Activated gamma-delta T cell (primary cell): Measurements from ENCODE around the gene EFCAB6.

Experiments used
- DNase-seq: peaks from one replicate; lab custom pipeline; 2025; lab: John Stamatoyannopoulos, UW

EFCAB6 gene

GRCh38 chr22:43505423-43505822, 306.7 kb downstream of the EFCAB6 start:
- DNase-seq, result no peak

- no peak for DNase-seq
Measured at GRCh38 chr22:43504666-43505261, 307.3 kb downstream of the EFCAB6 start.

GRCh38 chr22:43504068-43504467, 308.0 kb downstream of the EFCAB6 start:
- DNase-seq, result no peak

GRCh38 chr22:43502306-43502874, 309.7 kb downstream of the EFCAB6 start:
- no peak for DNase-seq

GRCh38 chr22:43501878-43502277, 310.2 kb downstream of the EFCAB6 start:
- DNase-seq, result no peak

GRCh38 chr22:43500792-43501785, 311.0 kb downstream of the EFCAB6 start:
- no peak for DNase-seq

GRCh38 chr22:43498856-43499253, 313.2 kb downstream of the EFCAB6 start:
- no peak for DNase-seq

- no peak for DNase-seq
Measured at GRCh38 chr22:43497956-43498855, 313.9 kb downstream of the EFCAB6 start.

- DNase-seq, result no peak
Measured at GRCh38 chr22:43493297-43493696, 318.8 kb downstream of the EFCAB6 start.

- no peak for DNase-seq
Measured at GRCh38 chr22:43491737-43492136, 320.4 kb downstream of the EFCAB6 start.

GRCh38 chr22:43491177-43491576, 320.9 kb downstream of the EFCAB6 start:
- DNase-seq, result no peak

GRCh38 chr22:43490311-43490710, 321.8 kb downstream of the EFCAB6 start:
- DNase-seq, result no peak

GRCh38 chr22:43488937-43489336, 323.2 kb downstream of the EFCAB6 start:
- no peak for DNase-seq

- DNase-seq, result no peak
Measured at GRCh38 chr22:43488031-43488866, 323.9 kb downstream of the EFCAB6 start.

GRCh38 chr22:43487311-43488030, 324.6 kb downstream of the EFCAB6 start:
- no peak for DNase-seq

GRCh38 chr22:43485502-43486089, 326.5 kb downstream of the EFCAB6 start:
- DNase-seq, result no peak

- DNase-seq, result no peak
Measured at GRCh38 chr22:43484227-43484626, 327.9 kb downstream of the EFCAB6 start.

GRCh38 chr22:43483669-43484068, 328.4 kb downstream of the EFCAB6 start:
- no peak for DNase-seq

- no peak for DNase-seq
Measured at GRCh38 chr22:43483266-43483665, 328.8 kb downstream of the EFCAB6 start.

GRCh38 chr22:43482318-43482625, 329.8 kb downstream of the EFCAB6 start:
- DNase-seq, result no peak
